ENCODE results near the gene LRBA. TPM values are rescaled to one million over a fixed set of nuclear protein-coding genes. Genes with fewer than 3 reads are reported as not detected.

LRBA gene
- total RNA-seq, 3 donors from 2014 or later (not counting 1 experiment from before 2014, with no cell fraction given): 72.1 to 87.6 (median 83.1) TPM

GRCh38 chr4:150315691-150316090 is 699.4 kb downstream of the LRBA start:
- Histone ChIP-seq H3K9me3 (ENCODE audit: control insufficient read depth, insufficient read depth, low read length) (no peaks in the 10 kb centered on the region), H3K27ac (ENCODE audit: low read length) (no peak overlapping the region), H3K27me3 (ENCODE audit: control insufficient read depth, insufficient read depth, low read length) (no peaks in the 10 kb centered on the region), H3K4me3 (ENCODE audit: low read length) (no peak overlapping the region), H3K36me3 (ENCODE audit: control insufficient read depth, insufficient read depth, low read length) (peaks cover 3% of the 10 kb centered on the region), H3K4me1 (ENCODE audit: control insufficient read depth, insufficient read depth, low read length) (no peaks in the 10 kb centered on the region)
- Mint-ChIP-seq H3K36me3 (peaks cover 6% of the 10 kb centered on the region), H3K4me1 (no peaks in the 10 kb centered on the region), H3K27me3 (ENCODE audit: low read depth in 2 of 2) (no peaks in the 10 kb centered on the region), H3K4me3 (no peak overlapping the region), H3K9me3 (no peaks in the 10 kb centered on the region), H3K27ac (no peak overlapping the region)
- intact Hi-C loops (cut with micrococcal nuclease): no loop called here
- TF ChIP-seq CTCF (IDR thresholded peaks at IDR 0.05): no peak
- DNase-seq (no peak), ATAC-seq (no peak)
- WGBS (ENCODE audit: insufficient coverage): 100% methylated on average over 2 of the region's 2 CpGs

- intact Hi-C loops (cut with micrococcal nuclease): no loop called here
- Mint-ChIP-seq H3K4me3 (no peak overlapping the region), H3K4me1 (no peaks in the 10 kb centered on the region), H3K9me3 (no peaks in the 10 kb centered on the region), H3K36me3 (peaks cover 6% of the 10 kb centered on the region), H3K27me3 (ENCODE audit: low read depth in 2 of 2) (no peaks in the 10 kb centered on the region), H3K27ac (no peak overlapping the region)
- no peaks in the 10 kb centered on the region for H3K27me3 ChIP-seq (ENCODE audit: control insufficient read depth, insufficient read depth, low read length)
- no peak overlapping the region for H3K27ac ChIP-seq (ENCODE audit: low read length)
- no peak for ATAC-seq
- no peak for DNase-seq
- no peak for TF ChIP-seq CTCF (IDR thresholded peaks at IDR 0.05)
- H3K36me3 ChIP-seq (ENCODE audit: control insufficient read depth, insufficient read depth, low read length): peaks cover 5% of the 10 kb centered on the region
- WGBS (ENCODE audit: insufficient coverage): 95% methylated on average over 8 of the region's 8 CpGs
- H3K4me3 ChIP-seq (ENCODE audit: low read length): no peak overlapping the region
- H3K4me1 ChIP-seq (ENCODE audit: control insufficient read depth, insufficient read depth, low read length): no peaks in the 10 kb centered on the region
- no peaks in the 10 kb centered on the region for H3K9me3 ChIP-seq (ENCODE audit: control insufficient read depth, insufficient read depth, low read length)
These were observed 699.9 kb downstream of the LRBA start for GRCh38 chr4:150315175-150315574.

- H3K4me1 ChIP-seq (ENCODE audit: control insufficient read depth, insufficient read depth, low read length): no peaks in the 10 kb centered on the region
- DNase-seq (no peak), ATAC-seq (no peak)
- H3K36me3 ChIP-seq (ENCODE audit: control insufficient read depth, insufficient read depth, low read length): peaks cover 11% of the 10 kb centered on the region
- no peak overlapping the region for H3K4me3 ChIP-seq (ENCODE audit: low read length)
- H3K27me3 ChIP-seq (ENCODE audit: control insufficient read depth, insufficient read depth, low read length): no peaks in the 10 kb centered on the region
- no peak overlapping the region for H3K27ac Mint-ChIP-seq
- peaks cover 6% of the 10 kb centered on the region for H3K36me3 Mint-ChIP-seq
- H3K27ac ChIP-seq (ENCODE audit: low read length): no peak overlapping the region
- no peaks in the 10 kb centered on the region for H3K9me3 ChIP-seq (ENCODE audit: control insufficient read depth, insufficient read depth, low read length)
- no peaks in the 10 kb centered on the region for H3K4me1 Mint-ChIP-seq
- no peaks in the 10 kb centered on the region for H3K27me3 Mint-ChIP-seq (ENCODE audit: low read depth in 2 of 2)
- no peaks in the 10 kb centered on the region for H3K9me3 Mint-ChIP-seq
- no peak overlapping the region for H3K4me3 Mint-ChIP-seq
- no CpG with 5 or more reads among the region's 1 CpG for WGBS (ENCODE audit: insufficient coverage)
- intact Hi-C loops (cut with micrococcal nuclease): no loop called here
- no peak for TF ChIP-seq CTCF (IDR thresholded peaks at IDR 0.05)
These were observed 701.1 kb downstream of the LRBA start for GRCh38 chr4:150314031-150314430.

- Mint-ChIP-seq H3K27ac (no peak overlapping the region), H3K9me3 (no peaks in the 10 kb centered on the region), H3K4me1 (no peaks in the 10 kb centered on the region), H3K36me3 (peaks cover 6% of the 10 kb centered on the region), H3K27me3 (ENCODE audit: low read depth in 2 of 2) (no peaks in the 10 kb centered on the region), H3K4me3 (no peak overlapping the region)
- peaks cover 14% of the 10 kb centered on the region for H3K36me3 ChIP-seq (ENCODE audit: control insufficient read depth, insufficient read depth, low read length)
- H3K4me3 ChIP-seq (ENCODE audit: low read length): no peak overlapping the region
- H3K4me1 ChIP-seq (ENCODE audit: control insufficient read depth, insufficient read depth, low read length): no peaks in the 10 kb centered on the region
- H3K27me3 ChIP-seq (ENCODE audit: control insufficient read depth, insufficient read depth, low read length): no peaks in the 10 kb centered on the region
- intact Hi-C loops (cut with micrococcal nuclease): no loop called here
- no peak for TF ChIP-seq CTCF (IDR thresholded peaks at IDR 0.05)
- DNase-seq: no peak
- no peak for ATAC-seq
- WGBS (ENCODE audit: insufficient coverage): 100% methylated on average over 2 of the region's 4 CpGs
- no peak overlapping the region for H3K27ac ChIP-seq (ENCODE audit: low read length)
- no peaks in the 10 kb centered on the region for H3K9me3 ChIP-seq (ENCODE audit: control insufficient read depth, insufficient read depth, low read length)
These were observed 704.8 kb downstream of the LRBA start for GRCh38 chr4:150310159-150310895.

All from natural killer cell (primary cell).